ENCODE results near the gene ATP1A2.

ATP1A2 gene

DNA sequence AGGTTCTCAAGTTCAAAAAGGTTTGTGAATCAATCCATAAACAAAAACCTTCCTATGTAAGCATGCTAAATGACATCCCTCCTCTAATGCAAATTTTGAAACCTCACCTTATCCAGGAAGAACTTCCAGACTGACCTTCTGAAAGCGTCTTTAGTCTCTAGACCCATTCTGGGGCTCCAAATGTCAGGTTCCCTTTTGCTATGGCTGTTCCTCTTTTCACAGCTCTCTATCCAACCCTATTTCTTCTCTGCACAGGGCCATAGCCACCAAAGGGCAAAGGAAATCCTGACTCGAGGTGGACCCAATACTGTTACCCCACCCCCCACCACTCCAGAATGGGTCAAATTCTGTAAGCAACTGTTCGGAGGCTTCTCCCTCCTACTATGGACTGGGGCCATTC is 39.2 kb downstream of the ATP1A2 start:
- DNase-seq, result no peak

DNA sequence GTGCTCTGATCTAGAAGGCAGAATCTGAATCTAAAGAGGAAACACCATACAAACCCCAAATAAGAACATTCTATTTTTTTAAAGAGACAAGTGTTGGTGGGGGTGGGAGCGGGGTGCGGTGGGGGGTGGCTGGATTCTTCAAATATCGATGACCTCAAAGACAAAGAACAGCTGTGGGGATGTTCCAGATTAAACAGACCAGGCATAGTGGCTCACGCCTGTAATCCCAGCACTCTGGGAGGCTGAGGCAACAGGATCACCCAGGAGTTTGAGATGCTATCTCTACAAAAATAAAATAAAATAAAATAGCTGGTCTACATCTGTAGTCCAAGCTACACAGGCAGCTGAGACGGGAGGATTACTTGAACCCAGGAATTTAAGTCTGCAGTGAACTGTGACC is 40.8 kb downstream of the ATP1A2 start:
- DNase-seq, result no peak

DNA sequence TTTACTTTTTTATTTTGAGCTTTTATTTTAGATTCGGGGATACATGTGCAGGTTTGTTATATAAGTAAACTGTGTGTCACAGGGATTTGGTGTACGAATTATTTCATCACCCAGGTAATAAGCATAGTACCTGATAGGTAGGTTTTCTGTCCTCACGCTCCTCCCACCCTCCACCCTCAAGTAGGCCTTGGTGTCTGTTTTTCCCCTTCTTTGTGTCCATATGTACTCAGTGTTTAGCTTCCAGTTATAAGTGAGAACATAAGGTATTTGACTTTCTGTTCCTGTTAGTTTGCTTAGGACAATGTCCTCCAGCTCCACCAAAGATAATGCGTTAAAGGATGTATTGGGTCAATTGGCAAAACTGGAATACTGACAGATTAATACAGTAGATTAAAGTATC is 41.6 kb downstream of the ATP1A2 start:
- DNase-seq, result no peak

DNA sequence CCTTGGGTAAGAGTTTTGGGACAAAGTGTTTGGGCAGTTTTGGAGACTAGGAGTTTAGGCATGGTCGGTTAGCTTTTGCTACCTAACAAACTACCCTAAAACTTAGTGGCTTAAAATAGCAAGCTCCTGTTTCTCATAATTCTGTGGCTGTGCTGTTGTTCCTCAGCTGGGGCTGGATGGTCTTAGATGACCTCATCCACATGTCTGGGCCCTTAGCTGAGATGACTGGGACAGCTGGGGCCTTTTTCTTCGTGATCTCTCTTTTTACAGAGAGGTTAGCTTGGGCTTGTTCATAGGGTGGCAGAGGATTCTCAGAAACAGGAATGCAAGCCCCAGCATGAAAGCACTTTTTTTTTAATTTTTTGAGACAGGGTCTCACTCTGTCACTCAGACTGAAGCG is 42.5 kb downstream of the ATP1A2 start:
- no peak for DNase-seq

DNA sequence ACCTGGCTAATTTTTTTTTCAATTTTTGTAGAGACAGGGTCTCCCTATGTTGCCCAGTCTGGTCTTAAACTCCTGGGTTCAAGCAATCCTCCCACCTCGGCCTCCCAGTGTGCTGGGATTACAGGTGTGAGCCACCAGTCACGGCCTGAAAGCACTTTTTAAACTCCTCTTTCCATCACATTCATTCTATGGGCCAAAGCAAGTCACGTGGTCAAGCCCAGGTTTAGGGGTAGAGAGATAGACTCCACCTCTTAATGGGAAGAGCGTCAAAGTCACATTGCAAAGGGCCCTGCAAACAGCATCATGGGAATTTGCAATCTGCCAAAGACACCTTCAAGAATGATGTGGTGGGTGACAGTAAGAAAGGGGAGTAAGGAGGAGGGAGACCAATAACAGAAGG is 43.0 kb downstream of the ATP1A2 start:
- no peak for DNase-seq

DNA sequence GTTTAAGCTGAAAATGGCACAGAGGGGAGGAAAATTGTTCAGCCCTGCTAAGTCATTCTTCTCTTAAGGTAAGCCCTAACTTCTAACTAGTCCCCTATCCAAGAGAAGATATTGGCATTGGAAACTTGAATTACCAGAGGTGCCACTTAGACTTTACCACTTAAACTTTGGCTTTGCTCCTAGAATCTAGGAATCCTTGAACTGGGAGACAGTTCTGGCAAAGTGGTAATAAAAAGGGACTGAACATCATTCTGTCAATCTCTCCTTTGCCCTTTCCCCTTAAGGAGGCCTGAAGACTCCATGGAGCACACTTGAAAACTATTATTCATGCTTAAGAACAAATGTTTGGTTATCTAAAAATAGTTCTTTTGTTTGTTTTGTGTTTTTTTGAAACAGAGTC is 44.3 kb downstream of the ATP1A2 start:
- no peak for DNase-seq

DNA sequence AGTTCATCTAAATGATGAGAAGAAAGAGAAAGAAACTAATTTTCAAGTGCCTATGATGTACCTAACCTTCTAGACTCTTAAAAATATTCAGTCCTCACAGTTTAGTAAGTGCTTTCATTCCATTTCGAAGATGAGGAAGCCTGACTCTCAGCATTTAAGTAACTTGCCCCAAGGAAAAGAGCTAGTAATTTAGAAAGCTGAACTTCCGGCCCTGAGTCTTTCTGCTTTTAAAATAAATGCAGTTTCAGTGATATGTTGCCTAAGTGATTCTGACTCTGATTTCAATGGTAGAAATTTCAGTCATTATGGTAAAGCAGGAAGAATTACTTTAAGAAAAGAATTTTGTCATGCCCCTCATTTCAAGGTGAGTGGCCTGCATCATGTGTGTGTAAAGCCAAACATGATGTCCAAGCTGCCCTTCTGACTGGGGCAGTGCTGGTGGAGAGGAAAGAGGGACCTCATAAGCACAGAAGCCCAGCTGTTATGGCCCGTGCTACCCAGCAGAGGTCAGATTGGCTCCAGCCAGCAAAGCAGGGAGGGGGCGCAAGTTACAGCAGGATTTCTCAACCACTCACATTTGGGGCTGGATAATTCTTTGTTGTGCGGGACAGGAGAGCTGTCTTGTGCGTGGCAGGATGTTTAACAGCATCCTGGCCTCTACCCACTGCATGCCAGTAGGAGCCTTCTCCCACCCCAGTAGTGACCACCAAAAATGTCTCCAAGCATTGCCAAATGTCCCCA is 46.6 kb downstream of the ATP1A2 start:
- DNase-seq, result no peak

DNA sequence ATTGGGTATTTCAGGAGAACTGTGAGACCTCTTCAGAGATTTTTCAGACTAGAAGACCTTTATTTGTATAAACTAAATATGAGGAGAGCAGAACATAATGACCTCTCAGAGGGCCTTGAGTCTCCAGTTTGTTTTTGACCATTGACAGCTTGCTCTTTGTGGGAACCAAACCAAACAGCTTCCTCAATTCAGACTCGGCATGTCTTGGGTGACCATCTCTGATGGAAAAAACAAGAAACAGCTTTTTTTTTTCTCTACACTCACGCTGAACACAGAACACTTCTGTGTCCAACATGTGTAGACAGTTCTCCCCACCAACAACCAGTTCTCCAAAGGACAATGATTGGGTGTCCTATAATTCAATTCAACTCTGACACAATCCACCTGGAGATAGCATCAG is 47.4 kb downstream of the ATP1A2 start:
- no peak for DNase-seq

DNA sequence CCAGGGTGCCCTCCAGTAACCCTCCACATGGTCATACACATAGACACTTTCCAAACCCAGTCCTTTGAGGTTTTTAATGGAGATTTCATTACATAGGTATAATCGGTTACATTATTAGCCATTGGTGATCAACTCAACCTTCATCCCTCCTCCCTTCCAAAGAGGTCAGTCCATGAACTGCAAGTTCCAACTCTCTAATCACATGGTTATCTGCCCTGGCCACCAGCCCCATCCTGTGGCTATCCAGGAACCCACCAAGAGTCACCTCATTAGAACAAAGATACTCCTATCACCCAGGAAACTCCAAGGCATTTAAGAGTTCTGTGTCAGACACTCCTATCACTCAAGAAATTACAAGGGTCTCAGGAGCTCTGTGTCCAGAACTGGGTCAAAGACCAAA is 48.1 kb downstream of the ATP1A2 start:
- DNase-seq, result no peak

DNA sequence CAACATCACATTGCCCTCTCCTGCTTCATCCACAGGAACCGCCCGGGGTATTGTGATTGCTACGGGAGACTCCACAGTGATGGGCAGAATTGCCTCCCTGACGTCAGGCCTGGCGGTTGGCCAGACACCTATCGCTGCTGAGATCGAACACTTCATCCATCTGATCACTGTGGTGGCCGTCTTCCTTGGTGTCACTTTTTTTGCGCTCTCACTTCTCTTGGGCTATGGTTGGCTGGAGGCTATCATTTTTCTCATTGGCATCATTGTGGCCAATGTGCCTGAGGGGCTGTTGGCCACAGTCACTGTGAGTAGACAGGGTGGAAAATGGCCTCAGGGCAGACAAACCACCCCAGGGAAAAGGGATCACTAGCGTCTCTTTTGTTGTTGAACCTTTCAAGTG is 48.6 kb downstream of the ATP1A2 start:
- DNase-seq, result no peak

DNA sequence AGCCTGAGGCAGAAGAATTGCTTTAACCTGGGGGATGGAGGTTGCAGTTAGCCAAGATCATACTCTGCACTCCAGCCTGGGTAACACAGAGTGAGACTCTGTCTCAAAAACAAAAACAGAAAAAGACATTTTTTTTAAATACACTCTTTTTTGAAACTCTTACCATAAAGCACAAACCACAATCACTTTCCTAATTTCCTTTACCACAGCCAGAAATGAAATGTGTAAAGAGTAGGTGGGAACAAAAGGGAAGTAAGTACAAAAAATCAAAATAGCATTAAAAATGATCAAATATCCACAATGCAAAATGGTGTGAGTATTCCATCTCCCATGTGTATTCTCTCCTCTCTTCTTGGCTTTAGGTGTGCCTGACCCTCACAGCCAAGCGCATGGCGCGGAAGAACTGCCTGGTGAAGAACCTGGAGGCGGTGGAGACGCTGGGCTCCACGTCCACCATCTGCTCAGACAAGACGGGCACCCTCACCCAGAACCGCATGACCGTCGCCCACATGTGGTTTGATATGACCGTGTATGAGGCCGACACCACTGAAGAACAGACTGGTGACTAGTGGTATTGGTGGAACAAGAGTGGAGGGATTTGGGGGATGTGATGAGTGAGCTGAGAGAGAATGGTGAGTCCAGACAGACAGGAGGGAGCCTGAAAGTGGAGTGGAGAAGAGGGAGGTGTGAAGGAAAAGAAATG is 50.8 kb downstream of the ATP1A2 start:
- DNase-seq, result no peak

DNA sequence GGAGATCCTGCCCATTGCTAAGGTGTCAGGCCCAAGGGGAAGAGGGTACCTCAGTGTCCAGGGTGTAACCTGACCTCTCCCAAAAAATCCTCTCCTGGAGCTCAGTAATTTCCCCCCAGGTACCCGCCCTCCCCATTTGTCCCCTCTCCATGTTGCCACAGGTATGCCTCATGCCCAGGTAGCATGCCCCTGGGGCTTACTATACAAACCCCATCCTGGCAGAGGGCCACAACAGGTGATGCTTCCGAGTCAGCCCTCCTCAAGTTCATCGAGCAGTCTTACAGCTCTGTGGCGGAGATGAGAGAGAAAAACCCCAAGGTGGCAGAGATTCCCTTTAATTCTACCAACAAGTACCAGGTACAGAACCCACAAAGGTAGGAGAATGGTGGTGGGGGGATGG is 51.5 kb downstream of the ATP1A2 start:
- DNase-seq, result no peak

DNA sequence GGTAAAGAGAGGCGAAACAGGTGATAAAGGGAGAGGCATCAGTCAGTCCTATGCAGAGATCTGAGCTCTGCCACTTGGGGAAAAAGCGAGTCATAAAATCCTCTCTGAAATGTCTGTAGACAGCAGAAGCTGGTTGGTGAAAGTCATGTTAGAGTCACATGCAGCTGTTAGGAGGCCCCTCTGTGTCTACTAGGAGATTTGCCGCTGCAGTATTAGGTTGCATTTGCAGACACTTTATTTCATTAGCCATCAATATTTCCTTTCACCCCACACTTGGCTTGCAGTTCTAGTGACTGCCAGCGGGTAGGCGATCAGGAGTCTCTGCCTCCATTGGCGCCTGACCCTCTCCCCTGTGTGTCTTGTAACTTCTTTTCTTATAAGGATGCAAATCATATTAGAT is 52.0 kb downstream of the ATP1A2 start:
- DNase-seq, result no peak

DNA sequence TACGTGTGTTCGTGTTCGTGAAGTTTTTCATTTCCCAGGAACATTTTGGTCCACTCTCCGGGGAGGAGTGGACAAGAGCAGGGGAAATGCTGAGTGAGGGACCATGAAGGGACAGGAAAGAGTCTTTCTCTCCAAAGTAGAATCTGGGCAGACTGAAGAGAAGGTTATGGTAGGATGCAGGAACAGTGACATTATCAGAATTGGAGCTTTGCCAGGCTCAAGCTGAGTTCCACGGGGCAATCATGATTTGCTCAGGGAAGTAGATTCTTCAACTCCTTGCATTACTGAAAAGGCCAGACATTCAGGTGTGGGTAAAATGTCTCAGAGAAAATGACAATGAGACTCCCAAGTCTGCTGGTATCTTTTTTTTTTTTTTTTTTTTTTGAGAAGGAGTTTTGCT is 52.5 kb downstream of the ATP1A2 start:
- no peak for DNase-seq

DNA sequence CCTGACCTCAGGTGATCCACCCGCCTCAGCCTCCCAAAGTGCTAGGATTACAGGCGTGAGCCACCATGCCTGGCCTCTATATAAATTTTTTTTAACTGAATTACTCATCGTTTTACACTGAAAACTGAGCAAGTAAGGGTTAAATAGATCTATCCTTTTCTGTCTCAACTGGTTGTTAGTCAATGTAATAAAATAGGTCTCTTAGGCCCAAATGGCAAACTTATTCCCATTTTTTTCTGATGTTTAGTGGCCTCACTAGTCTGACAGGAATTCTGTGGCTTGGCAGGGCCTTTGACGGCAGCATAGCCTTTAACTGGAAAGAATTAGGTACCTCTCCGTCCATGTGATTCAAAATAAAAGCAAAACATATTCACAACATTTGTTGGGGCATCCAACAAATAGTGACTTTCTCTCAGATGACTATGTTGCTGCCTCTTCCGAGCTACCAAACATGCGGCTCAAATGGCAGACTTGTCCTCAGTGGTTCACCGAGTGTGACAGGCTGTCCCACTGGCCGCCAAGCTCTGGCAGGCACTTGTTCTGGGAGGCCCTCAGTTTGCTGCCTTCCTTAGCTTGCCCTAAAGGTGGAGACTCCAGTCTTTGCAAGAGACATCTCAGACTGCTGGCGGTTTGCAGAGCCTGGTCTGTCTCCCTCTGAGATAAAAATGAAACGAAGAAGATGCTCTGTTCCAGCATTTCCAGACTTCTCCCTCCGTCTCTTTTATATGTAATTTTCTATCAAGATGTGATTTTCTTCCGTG is 53.2 kb downstream of the ATP1A2 start:
- no peak for DNase-seq

DNA sequence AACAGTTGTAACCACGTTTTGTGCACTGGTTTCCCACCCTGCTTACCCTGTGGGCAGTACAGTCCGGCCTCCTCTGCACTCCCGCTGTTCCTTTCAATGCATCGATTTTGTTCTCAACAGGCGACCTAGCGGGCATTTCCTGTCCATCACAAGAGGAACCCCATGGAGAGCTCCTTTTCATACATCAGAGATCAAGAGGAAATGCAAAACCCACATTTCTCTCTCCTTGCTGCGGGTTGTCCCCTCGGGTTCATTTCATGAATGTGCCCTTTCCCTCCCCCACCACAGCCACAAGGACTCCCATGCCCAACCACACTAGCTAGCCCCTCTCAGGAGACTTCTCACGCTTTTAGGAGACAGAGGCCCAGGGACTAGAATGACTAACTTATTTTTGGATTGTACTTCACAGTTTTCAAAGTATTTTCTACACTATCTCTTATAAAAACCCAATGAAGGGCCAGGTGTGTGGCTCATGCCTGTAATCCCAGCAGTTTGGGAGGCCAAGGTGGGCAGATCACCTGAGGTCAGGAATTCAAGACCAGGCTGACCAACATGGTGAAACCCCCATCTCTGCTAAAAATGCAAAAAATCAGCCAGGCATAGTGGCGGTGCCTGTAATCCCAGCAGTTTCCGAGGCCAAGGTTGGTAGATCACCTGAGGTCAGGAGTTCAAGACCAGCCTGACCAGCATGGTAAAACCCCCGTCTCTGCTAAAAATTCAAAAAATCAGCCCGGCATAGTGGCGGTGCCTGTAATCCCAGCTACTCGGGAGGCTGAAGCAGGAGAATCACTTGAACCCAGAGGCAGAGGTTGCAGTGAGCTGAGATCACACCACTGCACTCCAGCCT is 54.2 kb downstream of the ATP1A2 start:
- DNase-seq, result no peak

DNA sequence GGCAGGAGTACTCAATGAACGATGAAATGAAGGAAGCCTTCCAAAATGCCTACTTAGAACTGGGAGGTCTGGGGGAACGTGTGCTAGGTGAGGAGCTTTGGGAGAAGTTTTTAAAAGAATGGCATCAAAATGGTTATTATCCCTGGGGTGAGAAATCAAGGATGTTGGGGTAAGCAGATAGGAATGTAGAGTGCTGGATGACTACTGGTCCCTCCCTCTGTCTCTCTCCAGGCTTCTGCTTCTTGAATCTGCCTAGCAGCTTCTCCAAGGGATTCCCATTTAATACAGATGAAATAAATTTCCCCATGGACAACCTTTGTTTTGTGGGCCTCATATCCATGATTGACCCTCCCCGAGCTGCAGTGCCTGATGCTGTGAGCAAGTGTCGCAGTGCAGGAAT is 55.8 kb downstream of the ATP1A2 start:
- DNase-seq, result no peak

DNA sequence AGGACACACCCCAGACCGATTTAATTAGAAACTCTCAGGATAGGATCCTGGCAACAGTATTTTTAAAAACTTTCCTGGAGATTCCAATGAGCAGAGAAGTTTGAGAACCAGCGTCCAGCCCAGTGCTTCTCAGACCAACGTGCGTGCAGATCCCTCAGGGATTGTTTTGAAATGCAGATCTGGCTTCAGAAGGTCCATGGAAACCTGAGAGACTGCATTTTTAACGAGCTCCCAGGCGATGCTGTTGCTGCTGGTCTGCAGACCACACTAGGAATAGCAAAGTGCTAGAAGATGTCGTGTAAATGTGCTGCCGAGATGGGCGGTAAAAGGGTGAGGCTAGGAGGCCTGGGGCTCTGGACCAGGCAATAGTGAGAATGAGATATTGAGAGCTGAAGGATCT is 56.4 kb downstream of the ATP1A2 start:
- no peak for DNase-seq

DNA sequence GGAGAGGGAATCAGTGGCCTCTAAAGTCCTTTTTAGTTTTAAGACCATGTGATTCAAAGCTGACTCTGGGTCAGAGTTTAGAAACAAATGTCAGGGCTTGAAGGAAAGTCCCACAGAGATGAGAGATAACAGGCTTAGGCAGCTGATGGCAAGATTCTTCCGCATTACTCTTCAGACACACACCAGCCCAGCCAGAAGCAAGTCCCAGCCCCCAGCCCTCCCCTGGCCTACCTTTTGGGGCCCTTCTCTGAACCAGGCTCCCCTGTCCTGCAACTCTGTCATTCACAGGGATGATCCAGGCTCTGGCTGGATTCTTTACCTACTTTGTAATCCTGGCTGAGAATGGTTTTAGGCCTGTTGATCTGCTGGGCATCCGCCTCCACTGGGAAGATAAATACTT is 61.7 kb downstream of the ATP1A2 start:
- no peak for DNase-seq

DNA sequence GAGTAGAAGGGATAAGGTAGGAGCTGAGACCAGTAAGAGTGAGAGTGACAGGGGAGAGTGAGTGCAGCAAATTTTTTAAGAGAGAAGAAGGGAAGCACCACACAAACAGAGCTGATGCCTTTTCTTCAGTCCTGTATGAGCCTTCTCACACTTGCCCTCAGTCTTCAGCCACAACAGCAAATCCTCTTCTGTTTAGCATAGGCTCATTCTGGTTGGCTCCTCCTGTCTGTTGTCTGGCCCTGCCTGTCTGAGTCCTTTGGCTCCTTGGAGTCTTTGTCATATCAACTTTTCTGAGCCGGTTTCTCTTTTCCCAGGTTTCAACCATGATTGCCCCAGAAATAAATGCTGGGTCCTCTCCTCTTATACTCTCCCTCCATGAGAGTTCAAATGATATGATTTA is 62.1 kb downstream of the ATP1A2 start:
- DNase-seq, result no peak

DNA sequence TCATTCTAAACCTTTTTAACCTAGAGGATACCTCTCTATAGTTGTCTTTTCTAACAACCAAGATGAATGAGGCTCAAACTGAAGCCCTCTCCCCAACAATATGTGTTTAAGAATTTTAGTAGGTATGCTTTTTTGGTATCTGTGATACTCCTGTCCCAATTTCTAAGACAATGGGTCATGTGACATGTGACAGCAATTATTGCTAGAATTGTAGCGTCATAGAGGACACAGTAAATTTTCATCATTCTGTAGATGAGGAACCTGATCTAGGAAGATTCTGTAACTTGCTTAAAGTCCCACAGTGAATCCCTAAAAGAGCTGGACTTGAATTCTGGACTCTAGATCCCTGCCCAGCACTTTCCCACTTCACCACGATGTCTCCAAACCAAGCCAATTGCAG is 63.2 kb downstream of the ATP1A2 start:
- no peak for DNase-seq

DNA sequence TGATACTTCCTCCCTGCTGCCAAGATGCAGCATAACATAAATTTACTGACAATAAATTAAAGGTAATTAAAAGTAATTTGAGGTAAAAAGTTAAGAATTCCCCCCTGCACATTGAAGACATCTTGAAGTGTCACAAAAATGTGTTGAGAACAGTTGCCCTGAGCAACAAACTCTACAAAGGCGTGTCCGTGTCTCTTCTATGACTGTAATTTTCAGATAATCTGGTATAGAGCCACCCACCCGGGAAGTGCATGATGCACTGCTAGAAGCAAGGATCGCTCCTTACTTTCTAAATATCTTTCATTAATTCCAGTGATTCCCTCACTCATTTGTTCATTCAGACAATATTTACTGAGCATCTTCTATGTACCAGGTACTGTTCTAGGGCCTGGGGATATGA is 63.8 kb downstream of the ATP1A2 start:
- no peak for DNase-seq

DNA sequence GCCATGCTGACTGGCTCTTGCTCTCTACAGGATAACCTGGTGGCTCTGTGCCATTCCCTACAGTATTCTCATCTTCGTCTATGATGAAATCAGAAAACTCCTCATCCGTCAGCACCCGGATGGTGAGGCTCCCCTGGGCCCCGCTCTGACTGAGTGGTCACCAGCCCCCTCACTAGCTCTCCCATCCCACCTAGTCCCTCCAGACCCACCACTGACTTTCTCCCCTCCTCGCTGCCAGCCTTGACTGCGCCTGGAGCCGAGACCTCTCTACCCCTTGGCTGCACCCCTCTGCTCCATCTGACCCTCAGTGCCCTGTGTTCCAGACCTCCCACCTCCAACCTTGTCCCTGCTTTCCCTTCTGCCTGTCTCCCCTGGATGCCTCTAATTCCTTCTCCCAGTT is 70.7 kb downstream of the ATP1A2 start:
- no peak for DNase-seq

Data from T1000 (cell line).